ENCODE data around the gene SF3B6.

- TF ChIP-seq IRF1 (CRISPR knock-in tag; IDR thresholded peaks at IDR 0.05) (no peak), SP1 (CRISPR knock-in tag; conservative IDR thresholded peaks at IDR 0.05) (no peak), NFE2L1 (CRISPR knock-in tag; IDR thresholded peaks at IDR 0.05) (no peak), CREB1 (CRISPR knock-in tag; IDR thresholded peaks at IDR 0.05) (no peak), USF1 (CRISPR knock-in tag; IDR thresholded peaks at IDR 0.05) (no peak), USF2 (CRISPR knock-in tag; IDR thresholded peaks at IDR 0.05) (no peak), ZNF423 (CRISPR knock-in tag; IDR thresholded peaks at IDR 0.05) (no peak), NR1H2 (CRISPR knock-in tag; IDR thresholded peaks at IDR 0.05) (no peak)
- TF ChIP-seq, protein P1, sequence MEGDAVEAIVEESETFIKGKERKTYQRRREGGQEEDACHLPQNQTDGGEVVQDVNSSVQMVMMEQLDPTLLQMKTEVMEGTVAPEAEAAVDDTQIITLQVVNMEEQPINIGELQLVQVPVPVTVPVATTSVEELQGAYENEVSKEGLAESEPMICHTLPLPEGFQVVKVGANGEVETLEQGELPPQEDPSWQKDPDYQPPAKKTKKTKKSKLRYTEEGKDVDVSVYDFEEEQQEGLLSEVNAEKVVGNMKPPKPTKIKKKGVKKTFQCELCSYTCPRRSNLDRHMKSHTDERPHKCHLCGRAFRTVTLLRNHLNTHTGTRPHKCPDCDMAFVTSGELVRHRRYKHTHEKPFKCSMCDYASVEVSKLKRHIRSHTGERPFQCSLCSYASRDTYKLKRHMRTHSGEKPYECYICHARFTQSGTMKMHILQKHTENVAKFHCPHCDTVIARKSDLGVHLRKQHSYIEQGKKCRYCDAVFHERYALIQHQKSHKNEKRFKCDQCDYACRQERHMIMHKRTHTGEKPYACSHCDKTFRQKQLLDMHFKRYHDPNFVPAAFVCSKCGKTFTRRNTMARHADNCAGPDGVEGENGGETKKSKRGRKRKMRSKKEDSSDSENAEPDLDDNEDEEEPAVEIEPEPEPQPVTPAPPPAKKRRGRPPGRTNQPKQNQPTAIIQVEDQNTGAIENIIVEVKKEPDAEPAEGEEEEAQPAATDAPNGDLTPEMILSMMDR (IDR thresholded peaks at IDR 0.05) = no peak
- TF ChIP-seq, protein P2, sequence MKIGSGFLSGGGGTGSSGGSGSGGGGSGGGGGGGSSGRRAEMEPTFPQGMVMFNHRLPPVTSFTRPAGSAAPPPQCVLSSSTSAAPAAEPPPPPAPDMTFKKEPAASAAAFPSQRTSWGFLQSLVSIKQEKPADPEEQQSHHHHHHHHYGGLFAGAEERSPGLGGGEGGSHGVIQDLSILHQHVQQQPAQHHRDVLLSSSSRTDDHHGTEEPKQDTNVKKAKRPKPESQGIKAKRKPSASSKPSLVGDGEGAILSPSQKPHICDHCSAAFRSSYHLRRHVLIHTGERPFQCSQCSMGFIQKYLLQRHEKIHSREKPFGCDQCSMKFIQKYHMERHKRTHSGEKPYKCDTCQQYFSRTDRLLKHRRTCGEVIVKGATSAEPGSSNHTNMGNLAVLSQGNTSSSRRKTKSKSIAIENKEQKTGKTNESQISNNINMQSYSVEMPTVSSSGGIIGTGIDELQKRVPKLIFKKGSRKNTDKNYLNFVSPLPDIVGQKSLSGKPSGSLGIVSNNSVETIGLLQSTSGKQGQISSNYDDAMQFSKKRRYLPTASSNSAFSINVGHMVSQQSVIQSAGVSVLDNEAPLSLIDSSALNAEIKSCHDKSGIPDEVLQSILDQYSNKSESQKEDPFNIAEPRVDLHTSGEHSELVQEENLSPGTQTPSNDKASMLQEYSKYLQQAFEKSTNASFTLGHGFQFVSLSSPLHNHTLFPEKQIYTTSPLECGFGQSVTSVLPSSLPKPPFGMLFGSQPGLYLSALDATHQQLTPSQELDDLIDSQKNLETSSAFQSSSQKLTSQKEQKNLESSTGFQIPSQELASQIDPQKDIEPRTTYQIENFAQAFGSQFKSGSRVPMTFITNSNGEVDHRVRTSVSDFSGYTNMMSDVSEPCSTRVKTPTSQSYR (CRISPR knock-in tag; IDR thresholded peaks at IDR 0.05) = no peak
- TF ChIP-seq, protein P3, sequence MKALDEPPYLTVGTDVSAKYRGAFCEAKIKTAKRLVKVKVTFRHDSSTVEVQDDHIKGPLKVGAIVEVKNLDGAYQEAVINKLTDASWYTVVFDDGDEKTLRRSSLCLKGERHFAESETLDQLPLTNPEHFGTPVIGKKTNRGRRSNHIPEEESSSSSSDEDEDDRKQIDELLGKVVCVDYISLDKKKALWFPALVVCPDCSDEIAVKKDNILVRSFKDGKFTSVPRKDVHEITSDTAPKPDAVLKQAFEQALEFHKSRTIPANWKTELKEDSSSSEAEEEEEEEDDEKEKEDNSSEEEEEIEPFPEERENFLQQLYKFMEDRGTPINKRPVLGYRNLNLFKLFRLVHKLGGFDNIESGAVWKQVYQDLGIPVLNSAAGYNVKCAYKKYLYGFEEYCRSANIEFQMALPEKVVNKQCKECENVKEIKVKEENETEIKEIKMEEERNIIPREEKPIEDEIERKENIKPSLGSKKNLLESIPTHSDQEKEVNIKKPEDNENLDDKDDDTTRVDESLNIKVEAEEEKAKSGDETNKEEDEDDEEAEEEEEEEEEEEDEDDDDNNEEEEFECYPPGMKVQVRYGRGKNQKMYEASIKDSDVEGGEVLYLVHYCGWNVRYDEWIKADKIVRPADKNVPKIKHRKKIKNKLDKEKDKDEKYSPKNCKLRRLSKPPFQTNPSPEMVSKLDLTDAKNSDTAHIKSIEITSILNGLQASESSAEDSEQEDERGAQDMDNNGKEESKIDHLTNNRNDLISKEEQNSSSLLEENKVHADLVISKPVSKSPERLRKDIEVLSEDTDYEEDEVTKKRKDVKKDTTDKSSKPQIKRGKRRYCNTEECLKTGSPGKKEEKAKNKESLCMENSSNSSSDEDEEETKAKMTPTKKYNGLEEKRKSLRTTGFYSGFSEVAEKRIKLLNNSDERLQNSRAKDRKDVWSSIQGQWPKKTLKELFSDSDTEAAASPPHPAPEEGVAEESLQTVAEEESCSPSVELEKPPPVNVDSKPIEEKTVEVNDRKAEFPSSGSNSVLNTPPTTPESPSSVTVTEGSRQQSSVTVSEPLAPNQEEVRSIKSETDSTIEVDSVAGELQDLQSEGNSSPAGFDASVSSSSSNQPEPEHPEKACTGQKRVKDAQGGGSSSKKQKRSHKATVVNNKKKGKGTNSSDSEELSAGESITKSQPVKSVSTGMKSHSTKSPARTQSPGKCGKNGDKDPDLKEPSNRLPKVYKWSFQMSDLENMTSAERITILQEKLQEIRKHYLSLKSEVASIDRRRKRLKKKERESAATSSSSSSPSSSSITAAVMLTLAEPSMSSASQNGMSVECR (CRISPR knock-in tag; IDR thresholded peaks at IDR 0.05; ENCODE audit: borderline replicate concordance) = no peak
These were observed 46.5 kb upstream of the SF3B6 start for GRCh38 chr2:24122366-24123194.

Measured in WTC11 (cell line).